NCI-H146 treated with DMSO at 0.1 percent for 48 hours (cell line): ENCODE results near the gene TYR.
"Not testable (repeated sequence)": the region's sequence is repeated elsewhere in the genome, so short reads cannot be mapped to it uniquely, and the experiment has no call there.

Experiments
- DNase-seq: peaks from one replicate; lab custom pipeline; 2025; ENCODE audit not compliant: unreplicated experiment; lab: John Stamatoyannopoulos, UW

TYR gene

GRCh38 chr11:89177691-89178231 lies at the start of gene TYR:
Gene TYR (plus strand): TSS chr11:89177875. CDS start chr11:89177954, 79 bp downstream.
- DNase-seq: no peak

DNA sequence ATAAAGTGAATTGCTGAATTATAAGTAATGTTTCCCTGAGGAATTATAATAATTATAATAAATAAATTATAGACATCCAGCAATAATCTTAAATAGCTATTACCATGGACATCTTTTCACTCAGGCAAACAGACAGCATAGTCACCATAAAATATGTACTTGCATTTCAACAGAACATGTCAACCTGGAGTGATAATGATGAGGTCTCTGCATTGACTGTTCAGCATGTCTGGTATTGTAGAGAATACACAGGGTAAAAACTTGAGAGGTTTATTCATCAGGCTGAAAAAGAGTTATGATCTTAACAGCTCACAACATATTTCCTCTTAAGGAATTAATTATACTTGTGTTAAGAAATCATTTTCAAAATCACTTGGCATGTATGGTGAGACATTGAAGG lies 41.1 kb upstream of the TYR start:
- no peak for DNase-seq

DNA sequence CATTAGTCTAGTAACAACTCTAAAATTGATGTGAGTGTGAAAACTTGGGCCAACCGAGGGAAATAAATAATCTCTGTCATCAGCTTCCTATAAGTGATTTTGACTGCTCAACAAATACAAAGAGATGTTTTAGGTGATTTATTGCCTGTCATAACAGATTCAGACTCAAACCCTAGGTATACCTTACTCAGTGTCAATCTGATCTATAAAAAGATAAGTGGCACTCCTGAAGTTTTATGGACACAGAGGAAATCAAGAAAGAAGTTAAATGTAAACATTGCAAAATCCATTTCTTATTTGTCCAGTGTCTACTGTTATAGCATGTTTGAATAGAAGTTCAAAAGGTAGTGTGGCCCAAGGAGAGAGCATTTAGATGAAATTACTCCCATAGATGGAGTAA lies 30.4 kb upstream of the TYR start:
- no peak for DNase-seq

DNA sequence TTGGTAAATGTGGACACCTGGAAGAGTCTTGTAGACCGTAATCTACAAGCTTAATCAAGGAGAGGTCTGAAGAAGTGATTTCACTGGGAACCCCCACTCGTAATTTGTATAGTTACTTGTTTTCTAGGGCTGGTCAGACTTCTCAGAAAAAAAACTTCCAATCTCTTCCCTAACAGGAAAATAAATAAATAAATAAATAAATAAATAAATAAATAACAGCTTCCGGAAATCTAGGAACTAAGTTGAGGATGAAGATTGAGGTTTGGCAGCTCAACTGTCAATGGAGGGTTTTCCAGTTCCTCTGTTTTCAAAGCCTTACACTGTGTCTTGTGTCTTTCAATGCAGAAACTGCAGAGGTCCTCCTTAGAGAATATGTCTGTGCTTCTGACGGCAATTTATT lies 17.7 kb upstream of the TYR start:
- DNase-seq: no peak

DNA sequence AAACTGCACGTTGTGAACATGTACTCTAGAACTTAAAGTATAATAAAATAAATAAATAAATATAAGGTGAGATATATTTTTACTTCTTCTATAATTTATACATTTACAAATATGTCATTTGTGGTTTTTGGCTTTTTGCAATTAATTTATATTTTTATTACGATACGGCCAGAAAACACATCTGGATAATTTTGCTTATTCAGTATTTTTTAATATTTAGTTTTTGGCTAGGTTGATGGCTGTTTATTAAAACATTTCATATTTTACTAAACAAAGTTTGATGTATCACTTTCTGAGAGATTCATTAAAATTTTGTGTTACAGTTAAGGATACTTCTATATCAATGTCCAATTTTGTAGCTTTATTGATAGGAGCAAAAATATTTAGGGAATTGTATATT lies 15.7 kb upstream of the TYR start:
- no peak for DNase-seq

- DNase-seq: no peak
Measured at GRCh38 chr11:89163686-89164085, 14.0 kb upstream of the TYR start.

GRCh38 chr11:89168396-89168795 lies 9.3 kb upstream of the TYR start:
- DNase-seq: no peak

GRCh38 chr11:89175796-89176195 lies 1.9 kb upstream of the TYR start:
- no peak for DNase-seq

DNA sequence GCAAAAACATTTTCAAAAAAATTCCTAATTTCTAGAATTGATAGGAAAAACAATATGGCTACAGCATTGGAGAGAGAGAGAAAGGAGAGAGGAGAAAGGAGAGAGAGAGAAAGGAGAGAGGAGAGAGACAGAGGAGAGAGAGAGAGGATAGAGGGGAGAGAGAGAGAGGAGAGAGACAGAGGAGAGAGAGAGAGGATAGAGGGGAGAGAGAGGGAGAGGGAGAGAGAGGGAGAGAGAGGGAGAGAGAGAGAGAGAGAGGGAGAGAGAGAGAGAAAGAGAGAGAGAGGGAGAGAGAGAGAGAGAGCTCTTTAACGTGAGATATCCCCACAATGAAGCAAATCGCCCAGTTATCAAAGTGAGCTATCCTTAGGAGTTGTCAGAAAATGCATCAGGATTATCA lies 737 bp upstream of the TYR start:
- no peak for DNase-seq

DNA sequence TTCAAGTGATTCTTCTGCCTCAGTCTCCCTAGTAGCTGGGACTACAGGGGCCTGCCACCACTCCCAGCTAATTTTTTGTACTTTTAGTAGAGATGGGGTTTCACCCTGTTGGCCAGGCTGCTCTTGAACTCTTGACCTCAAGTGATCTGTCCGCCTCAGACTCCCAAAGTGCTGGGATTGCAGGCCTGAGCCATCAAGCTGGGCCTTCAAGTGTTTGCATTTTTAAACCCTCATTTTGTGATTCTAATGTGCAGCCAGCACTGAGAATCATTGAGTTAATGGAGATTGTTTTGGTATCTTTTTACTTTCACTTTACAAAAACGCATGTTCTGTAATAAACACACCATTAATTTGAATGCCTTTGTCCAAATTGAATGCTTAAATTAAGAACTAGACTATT lies 3.4 kb downstream of the TYR start:
- no peak for DNase-seq

GRCh38 chr11:89182773-89183518 lies 5.3 kb downstream of the TYR start:
- no peak for DNase-seq

GRCh38 chr11:89184021-89184420 lies 6.3 kb downstream of the TYR start:
- no peak for DNase-seq

GRCh38 chr11:89189776-89190175 lies 12.1 kb downstream of the TYR start:
- no peak for DNase-seq

DNA sequence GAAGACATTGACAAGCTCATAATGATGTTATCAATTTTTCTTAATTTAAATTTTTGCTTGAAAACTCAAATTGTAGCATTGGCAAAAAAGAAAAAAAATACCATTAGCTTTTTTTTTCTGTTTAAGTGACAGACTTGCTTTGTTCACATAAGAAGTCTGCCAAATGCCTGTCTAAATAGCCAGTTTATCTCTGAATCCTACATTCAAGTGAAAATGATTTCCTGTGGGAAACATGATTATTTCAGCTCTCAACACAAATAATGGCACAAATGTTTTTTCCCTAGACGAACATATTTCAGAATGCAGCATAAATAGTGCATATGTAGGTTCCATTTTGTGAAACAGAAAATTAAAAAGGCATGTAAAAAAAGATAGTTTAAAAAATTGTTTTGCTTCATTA lies 23.5 kb downstream of the TYR start:
- no peak for DNase-seq

DNA sequence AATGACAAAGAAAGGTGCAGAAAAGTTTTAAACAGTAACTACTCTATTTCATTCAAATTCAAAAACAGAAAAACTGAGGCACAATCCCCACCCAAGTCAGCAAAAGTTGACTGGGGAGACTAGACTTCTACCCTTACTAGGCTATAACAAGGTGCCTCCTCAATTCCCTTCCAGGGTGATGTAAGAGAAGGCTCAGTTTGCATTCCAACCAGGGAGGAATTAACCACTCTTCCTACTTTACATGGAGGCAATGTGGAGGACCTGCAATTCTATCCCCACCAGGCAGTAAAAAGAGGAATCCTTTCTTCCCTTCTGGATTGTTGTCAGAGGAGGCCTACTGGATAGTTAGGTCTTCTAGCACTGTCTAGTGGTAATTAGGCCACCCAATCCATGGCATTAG lies 26.1 kb downstream of the TYR start:
- no peak for DNase-seq

DNA sequence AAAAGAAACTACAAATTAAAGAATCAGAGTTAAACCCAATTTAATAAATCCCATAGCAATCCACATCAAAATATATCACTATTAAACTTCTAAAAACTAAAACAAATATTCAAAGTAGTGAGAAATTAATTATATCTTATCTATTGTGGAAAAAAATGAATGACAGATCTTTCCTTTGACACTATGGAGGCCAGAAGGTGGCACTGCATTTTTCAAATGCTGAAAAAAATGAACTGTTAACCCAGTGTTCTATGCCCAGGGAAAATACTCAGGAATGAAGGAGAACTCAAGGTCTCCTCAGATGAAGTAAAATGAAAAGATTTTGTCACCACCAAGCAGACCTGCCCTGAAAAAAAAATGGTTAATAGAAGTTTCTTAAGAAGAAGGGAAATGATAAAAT lies 27.7 kb downstream of the TYR start:
- no peak for DNase-seq

DNA sequence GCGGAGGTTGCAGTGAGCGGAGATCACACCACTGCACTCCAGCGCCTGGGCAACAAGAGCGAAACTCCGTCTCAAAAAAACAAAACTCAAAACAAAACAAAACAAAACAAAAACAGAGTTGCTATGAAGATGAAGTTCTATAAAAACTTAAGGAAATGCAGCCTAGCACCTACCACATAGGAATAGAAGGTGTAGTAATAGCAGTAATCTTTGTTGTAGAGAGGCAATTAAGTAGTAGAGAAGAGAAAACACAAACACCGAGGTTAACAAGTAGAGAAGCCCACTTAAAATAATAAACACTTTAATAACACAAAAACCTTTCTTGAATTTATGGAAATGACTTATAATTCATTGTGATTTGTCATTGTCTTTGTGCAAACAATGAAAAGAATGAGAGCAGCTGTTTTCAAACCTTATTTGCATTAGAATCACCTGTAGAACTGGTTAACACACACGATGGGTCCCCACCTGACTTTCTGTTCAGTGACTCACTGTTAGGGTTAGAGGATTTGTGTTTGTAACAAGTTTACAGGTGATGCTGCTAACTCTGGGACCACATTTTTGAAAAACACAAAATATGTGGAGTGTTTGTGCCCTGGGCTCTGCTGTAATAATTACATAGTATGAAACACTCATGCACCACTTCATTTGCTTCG lies 43.1 kb downstream of the TYR start:
- DNase-seq: no peak

DNA sequence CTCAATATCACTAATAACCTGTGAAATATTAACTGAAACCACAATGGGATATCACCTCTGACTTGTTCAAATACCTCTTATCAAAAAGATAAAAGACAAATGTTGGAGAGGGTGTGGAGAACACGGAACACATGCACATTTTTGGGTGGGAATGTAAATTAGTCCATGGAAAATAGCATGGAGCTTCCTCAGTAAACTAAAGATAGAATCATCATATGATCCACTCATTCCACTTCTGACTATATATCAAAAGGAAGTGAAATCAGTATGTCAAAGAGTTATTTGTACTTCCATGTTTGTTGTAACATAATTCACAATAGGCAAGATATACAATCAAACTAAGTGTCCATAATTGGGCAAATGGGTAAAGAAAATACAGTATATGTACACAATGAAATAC lies 57.4 kb downstream of the TYR start:
- no peak for DNase-seq

GRCh38 chr11:89235976-89236375 lies 58.3 kb downstream of the TYR start:
- DNase-seq: no peak

GRCh38 chr11:89247007-89247406 lies 69.3 kb downstream of the TYR start:
- not testable (repeated sequence) for DNase-seq

DNA sequence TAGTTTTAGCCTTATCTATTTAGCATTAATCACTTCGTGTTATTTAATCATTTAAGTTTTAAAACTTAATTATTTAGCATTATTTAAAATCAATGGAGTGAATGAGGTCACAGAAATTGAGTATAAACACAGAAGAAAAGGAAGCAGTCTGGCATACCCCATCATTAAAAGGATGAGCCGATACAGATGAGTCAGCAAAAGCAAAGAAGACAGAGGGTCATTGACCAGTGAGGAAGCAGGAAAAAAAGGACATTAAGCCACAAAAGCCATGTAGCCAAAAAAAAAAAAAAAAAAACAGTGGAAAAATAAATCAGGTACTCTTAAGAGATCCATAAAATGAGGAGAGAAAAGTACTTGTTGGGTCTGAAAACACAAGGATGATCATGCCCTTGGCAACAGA lies 71.5 kb downstream of the TYR start:
- DNase-seq: no peak

- not testable (repeated sequence) for DNase-seq
Measured at GRCh38 chr11:89261483-89261882, 83.8 kb downstream of the TYR start.
